Tibial artery (tissue), 4 donors: ENCODE results near the gene FGD5.

Source experiments
- DNase-seq, 2 donors: peaks; one replicate each; pipeline ENCODE4 v3.0.0-alpha.2; 2019
- H3K27ac ChIP-seq, 2 donors: fragments of 200-600 bp; sonication (generic) in 1 of 2; 1 replicate in 1 of 2; 2 replicates in 1 of 2; pipeline ENCODE4 v1.5.1; 2018 to 2019; ENCODE audit warnings: mild to moderate bottlenecking in 1 of 2
- H3K27me3 ChIP-seq, 2 donors: fragments of 200-600 bp; sonication (generic) in 1 of 2; one replicate each; pipeline versions ENCODE4 v1.5.1 to v1.6.0; 2016 to 2019
- H3K36me3 ChIP-seq, 3 donors: fragments of 200-600 bp; sonication (generic) in 2 of 3; one replicate each; pipeline ENCODE4 v1.5.1; 2016 to 2019; ENCODE audit warnings: mild to moderate bottlenecking in 2 of 3
- H3K4me1 ChIP-seq, 4 donors: fragments of 200-600 bp; sonication (generic) in 2 of 4; 1 replicate in 3 of 4; 2 replicates in 1 of 4; pipeline ENCODE4 v1.5.1; 2016 to 2019
- H3K4me3 ChIP-seq, 2 donors: fragments of 200-600 bp; sonication (generic) in 1 of 2; 1 replicate in 1 of 2; 2 replicates in 1 of 2; pipeline ENCODE4 v1.5.1; 2018 to 2019; ENCODE audit warnings: mild to moderate bottlenecking in 2 of 2
- H3K9me3 ChIP-seq, 3 donors: fragments of 200-600 bp; sonication (generic) in 1 of 3; one replicate each; pipeline ENCODE4 v1.5.1; 2016 to 2019
- CTCF ChIP-seq, 2 experiments: fragments of 200-600 bp in 1 of 2; fragments of 450-650 bp in 1 of 2; IDR thresholded peaks; one replicate each; pipeline ENCODE4 v1.5.1; 2017 to 2019; ENCODE audit warnings: antibody characterized with exemption in 2 of 2, mild to moderate bottlenecking in 1 of 2, moderate library complexity in 1 of 2
- intact Hi-C: fragments of 100-400 bp; cut with DNase I; formaldehyde crosslinking; loops from one replicate; pipeline ENCODE4 v1.15.0; 2023; ENCODE audit warnings: low total_unique reads

The FGD5 gene

GRCh38 chr3:14775563-14775962 lies 43.2 kb upstream of the FGD5 start:
- DNase-seq: no peak
- Histone ChIP-seq H3K4me1 (no peaks in the 10 kb centered on the region), H3K9me3 (peaks cover 4 to 19% (median 10%) of the 10 kb centered on the region in 3 donors), H3K27ac (no peak overlapping the region), H3K4me3 (no peak overlapping the region), H3K27me3 (no peaks in the 10 kb centered on the region), H3K36me3 (no peaks in the 10 kb centered on the region)
- intact Hi-C loops: no loop called here
- TF ChIP-seq CTCF (IDR thresholded peaks at IDR 0.05): no peak

GRCh38 chr3:14779069-14779685 lies 39.6 kb upstream of the FGD5 start:
- no peak overlapping the region for H3K4me3 ChIP-seq
- no peaks in the 10 kb centered on the region for H3K36me3 ChIP-seq
- peaks cover 4 to 19% (median 10%) of the 10 kb centered on the region in 3 donors for H3K9me3 ChIP-seq
- no peak overlapping the region for H3K27ac ChIP-seq
- no peak for DNase-seq
- H3K27me3 ChIP-seq: no peaks in the 10 kb centered on the region
- intact Hi-C loops: no loop called here
- no peaks in the 10 kb centered on the region for H3K4me1 ChIP-seq
- no peak for TF ChIP-seq CTCF (IDR thresholded peaks at IDR 0.05)

GRCh38 chr3:14780927-14781507 lies 37.7 kb upstream of the FGD5 start:
- H3K27me3 ChIP-seq: peaks cover 0 to 3% of the 10 kb centered on the region in 2 donors
- no peak overlapping the region for H3K4me3 ChIP-seq
- no peaks in the 10 kb centered on the region for H3K36me3 ChIP-seq
- peak in 1 of 2 donors; percentile 59 for DNase-seq
- H3K4me1 ChIP-seq: no peaks in the 10 kb centered on the region
- H3K9me3 ChIP-seq: peaks cover 4 to 19% (median 10%) of the 10 kb centered on the region in 3 donors
- no peak overlapping the region for H3K27ac ChIP-seq
- intact Hi-C loops: no loop called here
- TF ChIP-seq CTCF (IDR thresholded peaks at IDR 0.05): peak; percentile 13 to 23

GRCh38 chr3:14783480-14784086 lies 35.2 kb upstream of the FGD5 start:
- TF ChIP-seq CTCF (IDR thresholded peaks at IDR 0.05): no peak
- H3K27me3 ChIP-seq: peaks cover 0 to 7% of the 10 kb centered on the region in 2 donors
- H3K4me3 ChIP-seq: no peak overlapping the region
- H3K4me1 ChIP-seq: no peaks in the 10 kb centered on the region
- intact Hi-C loops: no loop called here
- H3K9me3 ChIP-seq: peaks cover 4 to 12% (median 5%) of the 10 kb centered on the region in 3 donors
- DNase-seq: peak in 1 of 2 donors; percentile 25
- no peaks in the 10 kb centered on the region for H3K36me3 ChIP-seq
- no peak overlapping the region for H3K27ac ChIP-seq

- Histone ChIP-seq H3K4me3 (no peak overlapping the region), H3K27me3 (peaks cover 0 to 7% of the 10 kb centered on the region in 2 donors), H3K27ac (no peak overlapping the region), H3K4me1 (no peaks in the 10 kb centered on the region), H3K9me3 (peaks cover 4 to 6% (median 4%) of the 10 kb centered on the region in 3 donors), H3K36me3 (no peaks in the 10 kb centered on the region)
- intact Hi-C loops: no loop called here
- DNase-seq: peak in 1 of 2 donors; percentile 58
- no peak for TF ChIP-seq CTCF (IDR thresholded peaks at IDR 0.05)
These were observed 34.6 kb upstream of the FGD5 start for GRCh38 chr3:14784087-14784681.
